ENCODE results near the gene ETS1. TPM values are rescaled to one million over a fixed set of nuclear protein-coding genes. Genes with fewer than 3 reads are reported as not detected.

ETS1 gene
- total RNA-seq, 1 donor, result 95.0 TPM

DNA sequence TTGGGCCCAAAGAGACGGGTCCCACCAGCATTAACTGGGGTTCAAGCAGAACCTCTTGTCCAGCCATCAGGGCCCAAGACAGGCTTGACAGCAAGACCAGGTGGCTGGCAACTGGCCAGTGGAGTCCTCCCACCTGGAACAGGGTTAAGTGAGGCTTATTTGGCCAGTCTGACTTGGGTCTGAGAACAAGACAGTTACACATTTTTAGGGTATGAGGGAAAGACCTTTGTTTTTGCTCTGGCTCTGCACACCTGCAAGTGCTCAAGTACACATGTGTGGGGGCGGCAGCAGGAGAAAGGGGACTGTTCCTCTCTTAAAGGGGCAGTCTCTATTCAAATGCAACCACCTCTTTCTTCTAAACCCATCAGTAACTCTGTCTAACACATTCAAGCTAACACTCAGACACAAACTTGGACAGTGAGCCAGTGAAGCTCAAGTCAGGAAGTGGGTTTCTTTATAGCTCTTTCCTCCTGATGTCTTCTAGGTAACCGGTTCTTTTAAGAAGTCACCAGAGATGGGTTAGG, 116.2 kb downstream of the ETS1 start:
- no peak overlapping the region for H3K4me3 ChIP-seq (ENCODE audit: low read depth, low read length)
- DNase-seq (ENCODE audit: low read depth), result no peak
- TF ChIP-seq, protein P1, sequence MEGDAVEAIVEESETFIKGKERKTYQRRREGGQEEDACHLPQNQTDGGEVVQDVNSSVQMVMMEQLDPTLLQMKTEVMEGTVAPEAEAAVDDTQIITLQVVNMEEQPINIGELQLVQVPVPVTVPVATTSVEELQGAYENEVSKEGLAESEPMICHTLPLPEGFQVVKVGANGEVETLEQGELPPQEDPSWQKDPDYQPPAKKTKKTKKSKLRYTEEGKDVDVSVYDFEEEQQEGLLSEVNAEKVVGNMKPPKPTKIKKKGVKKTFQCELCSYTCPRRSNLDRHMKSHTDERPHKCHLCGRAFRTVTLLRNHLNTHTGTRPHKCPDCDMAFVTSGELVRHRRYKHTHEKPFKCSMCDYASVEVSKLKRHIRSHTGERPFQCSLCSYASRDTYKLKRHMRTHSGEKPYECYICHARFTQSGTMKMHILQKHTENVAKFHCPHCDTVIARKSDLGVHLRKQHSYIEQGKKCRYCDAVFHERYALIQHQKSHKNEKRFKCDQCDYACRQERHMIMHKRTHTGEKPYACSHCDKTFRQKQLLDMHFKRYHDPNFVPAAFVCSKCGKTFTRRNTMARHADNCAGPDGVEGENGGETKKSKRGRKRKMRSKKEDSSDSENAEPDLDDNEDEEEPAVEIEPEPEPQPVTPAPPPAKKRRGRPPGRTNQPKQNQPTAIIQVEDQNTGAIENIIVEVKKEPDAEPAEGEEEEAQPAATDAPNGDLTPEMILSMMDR (IDR thresholded peaks at IDR 0.05; ENCODE audit: insufficient read depth, low read depth, low read length), result no peak

DNA sequence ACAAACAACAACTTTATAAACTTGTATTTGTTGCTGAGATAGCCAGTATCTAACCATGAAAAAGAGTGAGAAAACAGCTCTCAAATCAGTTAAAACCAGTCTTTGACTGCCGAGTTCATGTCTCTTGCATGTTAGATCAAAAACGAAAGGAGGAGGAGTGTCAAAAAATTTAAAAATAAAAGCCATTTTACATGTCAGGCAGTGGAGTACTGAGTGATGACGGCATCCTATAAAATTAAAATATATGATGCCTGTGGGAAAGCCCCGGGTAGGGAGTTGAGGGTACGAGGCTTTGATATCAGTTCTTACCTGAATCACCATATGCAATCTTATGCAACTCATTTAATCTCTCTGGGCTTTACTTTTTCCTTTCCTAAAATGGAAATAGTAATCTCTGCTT, 117.3 kb downstream of the ETS1 start:
- TF ChIP-seq, protein P1 (IDR thresholded peaks at IDR 0.05; ENCODE audit: insufficient read depth, low read depth, low read length), result no peak
- DNase-seq (ENCODE audit: low read depth), result no peak
- no peak overlapping the region for H3K4me3 ChIP-seq (ENCODE audit: low read depth, low read length)

DNA sequence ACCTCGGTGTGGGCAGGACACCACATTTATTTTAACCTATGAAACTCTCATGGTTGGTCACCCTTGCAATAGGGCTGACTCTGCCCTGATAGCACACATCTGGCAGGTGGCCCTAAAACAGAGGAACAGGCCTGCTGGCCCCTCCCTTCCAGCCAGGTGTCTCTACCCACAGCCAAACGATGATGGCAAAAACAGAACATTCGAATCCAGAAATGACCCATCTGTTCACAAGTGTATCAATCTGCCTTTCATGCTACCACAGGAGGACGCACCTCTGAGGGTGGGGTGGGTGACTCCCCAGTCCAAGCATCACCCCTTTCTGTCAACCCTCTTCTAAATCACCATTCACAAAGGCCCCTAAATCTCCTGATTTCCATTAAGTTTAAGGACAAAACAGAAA, 118.1 kb downstream of the ETS1 start:
- H3K4me3 ChIP-seq (ENCODE audit: low read depth, low read length), result no peak overlapping the region
- no peak for DNase-seq (ENCODE audit: low read depth)
- TF ChIP-seq, protein P1 (IDR thresholded peaks at IDR 0.05; ENCODE audit: insufficient read depth, low read depth, low read length), result no peak

DNA sequence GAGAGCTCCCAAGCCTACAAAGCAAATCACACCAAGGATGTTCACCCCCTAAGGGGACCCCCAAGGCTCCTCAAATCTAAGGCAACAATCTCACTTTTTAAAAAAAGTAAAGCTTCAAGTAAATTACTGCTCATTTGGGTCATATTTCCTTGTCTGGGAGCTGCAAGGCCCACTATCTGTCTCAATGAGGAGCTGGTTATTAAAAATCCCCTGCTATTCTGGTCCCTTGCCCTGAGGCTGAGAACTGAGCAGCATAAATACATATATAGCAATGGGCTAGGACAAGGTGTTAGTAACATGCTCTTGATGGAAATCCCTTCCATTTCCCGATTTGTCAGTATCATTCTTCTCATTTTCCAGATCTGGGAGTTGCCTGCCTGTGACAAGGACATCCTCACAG, 119.2 kb downstream of the ETS1 start:
- DNase-seq (ENCODE audit: low read depth), result no peak
- TF ChIP-seq, protein P1 (IDR thresholded peaks at IDR 0.05; ENCODE audit: insufficient read depth, low read depth, low read length), result no peak
- H3K4me3 ChIP-seq (ENCODE audit: low read depth, low read length), result no peak overlapping the region

DNA sequence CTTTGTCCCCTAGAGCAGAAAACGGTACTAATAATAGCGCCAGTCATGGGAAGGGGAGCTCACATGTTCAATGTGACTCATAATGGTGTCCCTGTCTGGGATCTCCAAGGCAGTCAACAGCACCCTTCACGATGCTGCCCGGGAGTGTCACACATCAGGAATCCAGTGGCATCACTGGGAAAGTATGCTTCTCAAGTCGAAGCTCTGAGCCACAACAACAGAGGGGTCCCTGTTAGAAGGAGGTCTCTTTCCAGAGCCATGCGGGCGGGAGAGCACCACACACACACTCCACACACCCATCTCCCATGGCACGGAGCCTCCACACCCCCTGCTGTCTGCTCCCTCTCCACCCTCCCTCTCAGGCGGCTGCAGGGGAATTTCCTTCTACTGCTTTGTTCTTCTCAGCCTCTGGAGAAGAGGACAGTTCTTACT, 119.7 kb downstream of the ETS1 start:
- no peak overlapping the region for H3K4me3 ChIP-seq (ENCODE audit: low read depth, low read length)
- TF ChIP-seq, protein P1 (IDR thresholded peaks at IDR 0.05; ENCODE audit: insufficient read depth, low read depth, low read length), result peak; percentile 27
- peak; percentile 93 for DNase-seq (ENCODE audit: low read depth)

DNA sequence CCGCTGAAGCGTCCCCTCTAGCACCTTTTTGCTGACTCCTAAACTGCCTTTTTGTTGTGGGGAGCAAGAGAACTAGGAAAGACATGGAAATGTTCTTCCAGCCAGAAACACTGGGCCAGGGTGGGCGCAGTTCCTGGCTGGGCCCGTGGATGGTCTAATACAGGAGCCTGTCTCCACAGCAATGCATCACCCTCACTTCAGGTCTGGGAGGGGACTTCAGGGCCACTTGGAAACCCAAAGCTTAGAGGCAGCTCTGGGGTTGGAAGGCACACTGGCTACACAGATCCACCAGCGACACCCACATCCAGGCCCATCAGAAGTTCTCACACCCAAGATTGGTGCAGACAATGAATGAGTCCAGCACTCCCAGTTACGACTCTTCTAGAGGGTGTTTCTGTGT, 120.3 kb downstream of the ETS1 start:
- no peak for DNase-seq (ENCODE audit: low read depth)
- TF ChIP-seq, protein P1 (IDR thresholded peaks at IDR 0.05; ENCODE audit: insufficient read depth, low read depth, low read length), result no peak

More for the DNA sequence above, 120.3 kb downstream of the ETS1 start:
- H3K4me3 ChIP-seq (ENCODE audit: low read depth, low read length), result no peak overlapping the region

Measured in fibroblast of villous mesenchyme (primary cell).